HG02610 (cell line): ENCODE results near the gene AFF3.
"Not testable (repeated sequence)": the region's sequence is repeated elsewhere in the genome, so short reads cannot be mapped to it uniquely, and the experiment has no call there.

Experiments used
- ATAC-seq: cut with Tn5 transposase; IDR thresholded peaks from one replicate; pipeline ENCODE4 v1.9.1; 2021; ENCODE audit warnings: mild to moderate bottlenecking, moderate library complexity; ENCODE audit not compliant: unreplicated experiment

Gene AFF3

DNA sequence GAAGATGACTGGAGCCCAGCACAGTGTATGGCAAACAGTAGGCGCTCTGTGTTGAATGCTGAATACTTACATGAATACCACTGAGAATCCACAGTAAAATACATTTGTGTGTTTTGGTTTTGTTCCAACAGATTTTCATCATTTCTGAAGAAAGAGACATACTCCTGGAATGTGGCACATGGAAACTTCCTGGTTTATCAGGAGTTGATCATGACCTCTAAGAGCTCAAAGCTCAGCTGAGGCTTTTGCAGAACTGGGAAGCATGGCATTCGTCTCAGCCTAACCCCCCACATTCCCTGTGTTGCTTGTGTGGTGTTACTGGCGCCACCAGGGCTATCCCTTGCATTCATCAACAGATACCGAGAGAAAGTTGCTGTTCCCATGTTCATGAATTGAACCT is 335.6 kb downstream of the AFF3 start:
- ATAC-seq = no peak

DNA sequence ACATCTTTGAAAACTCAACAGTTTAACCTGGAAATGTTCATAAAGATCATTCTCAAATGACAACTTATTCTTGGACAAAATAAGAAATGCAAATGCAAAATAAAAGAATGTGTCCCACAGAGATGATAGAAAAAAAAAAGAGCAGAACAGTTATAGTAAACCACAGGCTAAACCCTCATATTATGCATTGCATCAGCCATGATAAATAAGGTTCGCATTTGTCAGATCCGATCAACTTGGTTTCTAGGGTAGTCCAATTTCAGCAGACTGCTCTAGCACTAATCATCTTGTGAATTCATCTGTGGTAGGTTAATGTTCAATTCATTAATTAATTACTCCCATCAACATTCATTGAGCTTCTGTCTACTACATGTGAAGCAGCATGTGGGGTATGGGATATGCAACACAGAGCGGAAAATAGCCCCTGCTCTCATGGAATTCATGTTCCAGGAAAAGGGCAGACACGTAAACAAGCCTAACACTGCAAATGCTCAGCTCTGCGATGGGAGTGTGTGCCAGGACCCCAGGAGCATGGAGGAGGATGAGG is 336.4 kb downstream of the AFF3 start:
- ATAC-seq = no peak

DNA sequence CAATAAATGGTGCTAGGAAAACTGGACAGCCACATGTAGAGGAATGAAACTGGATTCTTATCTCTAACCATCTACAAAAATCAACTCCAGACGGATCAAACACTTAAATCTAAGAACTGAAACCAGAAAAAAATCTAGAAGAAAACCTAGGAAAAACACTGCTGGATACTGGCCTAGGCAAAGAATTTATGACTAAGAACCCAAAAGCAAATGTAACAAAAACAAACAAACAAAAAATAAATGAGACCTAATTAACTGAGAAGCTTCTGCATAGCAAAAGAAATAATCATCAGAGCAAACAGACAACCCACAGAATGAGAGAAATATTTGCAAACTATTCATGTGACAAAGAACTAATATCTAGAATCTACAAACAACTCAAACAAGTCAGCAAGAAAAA is 338.5 kb downstream of the AFF3 start:
- no peak for ATAC-seq

DNA sequence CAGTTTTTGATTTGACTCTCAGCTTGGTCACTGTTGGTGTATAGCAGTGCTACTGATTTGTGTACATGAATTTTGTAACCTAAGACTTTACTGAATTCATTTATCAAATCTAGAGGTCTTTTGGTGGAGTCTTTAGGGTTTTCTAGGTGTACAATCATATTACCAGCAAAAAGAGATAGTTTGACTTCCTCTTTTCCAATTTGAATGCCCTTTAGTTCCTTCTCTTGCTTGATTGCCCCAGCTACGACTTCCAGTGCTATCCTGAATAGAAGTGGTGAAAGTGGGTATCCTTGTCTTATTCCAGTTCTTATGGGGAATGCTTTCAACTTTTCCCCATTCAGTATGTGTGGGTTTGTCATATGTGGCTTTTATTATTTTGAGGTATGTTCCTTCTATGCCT is 339.7 kb downstream of the AFF3 start:
- no peak for ATAC-seq

DNA sequence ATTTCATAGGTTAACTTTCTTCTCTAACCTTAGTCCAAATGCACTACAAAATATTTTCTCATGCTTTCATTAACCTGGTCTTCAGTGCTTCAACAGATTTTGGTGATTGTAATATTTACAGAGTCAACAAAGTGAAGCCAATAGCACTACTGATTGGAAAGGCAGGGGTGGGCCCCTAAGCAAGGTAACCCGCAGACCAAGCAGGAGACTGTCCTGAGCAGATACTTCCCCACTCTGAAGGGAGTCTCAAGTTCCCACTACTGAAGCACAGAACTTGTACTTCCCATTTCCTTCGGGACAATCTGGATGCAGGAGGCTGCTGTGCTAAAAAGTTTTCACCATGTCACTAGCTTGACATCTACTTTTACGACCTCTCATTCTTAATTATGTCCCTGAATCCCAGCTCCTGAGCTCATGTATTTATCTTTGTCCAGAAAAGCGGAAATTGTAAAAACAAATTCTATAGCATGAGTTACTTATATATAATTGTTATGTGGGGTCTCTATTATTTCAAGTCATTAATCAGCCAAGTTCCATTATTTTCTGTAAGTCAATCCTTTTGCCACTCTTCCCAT is 341.0 kb downstream of the AFF3 start:
- ATAC-seq = no peak

DNA sequence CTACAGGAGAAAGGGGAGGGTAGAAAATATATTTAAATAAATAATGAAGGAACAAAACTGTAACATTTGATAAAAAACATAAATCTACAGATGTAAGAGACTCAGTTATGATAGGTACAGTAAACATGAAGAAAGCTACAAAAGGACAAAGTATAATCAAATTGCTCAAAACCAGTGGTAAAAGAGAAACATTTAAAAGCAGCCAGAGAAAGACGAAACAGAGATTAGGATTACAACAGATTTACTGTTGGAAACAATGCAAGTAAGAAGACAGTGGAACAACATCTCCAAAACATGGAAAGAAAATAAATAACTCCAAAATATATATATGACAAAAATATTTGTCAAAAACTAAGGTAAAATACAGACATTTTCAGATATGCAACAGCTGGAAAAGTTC is 344.9 kb downstream of the AFF3 start:
- no peak for ATAC-seq

DNA sequence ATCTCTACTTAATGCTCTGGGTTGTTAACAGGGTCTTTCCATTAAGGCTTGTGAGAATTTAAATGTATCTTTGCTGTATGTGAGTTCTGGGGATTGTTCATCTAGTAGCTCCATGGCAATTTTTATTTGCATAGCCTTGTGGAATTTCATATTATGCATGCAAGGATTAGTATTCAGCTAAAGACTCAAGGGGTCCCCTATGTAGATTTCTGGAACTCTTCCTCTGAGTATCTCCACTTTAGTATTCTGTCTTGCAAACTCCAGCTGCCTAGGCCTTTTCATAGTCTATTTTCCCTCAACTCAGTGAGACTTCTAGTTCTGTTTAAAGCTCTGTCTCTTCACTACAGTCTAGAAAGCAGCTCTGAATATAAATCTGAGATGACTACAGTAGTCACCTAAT is 348.0 kb downstream of the AFF3 start:
- no peak for ATAC-seq

DNA sequence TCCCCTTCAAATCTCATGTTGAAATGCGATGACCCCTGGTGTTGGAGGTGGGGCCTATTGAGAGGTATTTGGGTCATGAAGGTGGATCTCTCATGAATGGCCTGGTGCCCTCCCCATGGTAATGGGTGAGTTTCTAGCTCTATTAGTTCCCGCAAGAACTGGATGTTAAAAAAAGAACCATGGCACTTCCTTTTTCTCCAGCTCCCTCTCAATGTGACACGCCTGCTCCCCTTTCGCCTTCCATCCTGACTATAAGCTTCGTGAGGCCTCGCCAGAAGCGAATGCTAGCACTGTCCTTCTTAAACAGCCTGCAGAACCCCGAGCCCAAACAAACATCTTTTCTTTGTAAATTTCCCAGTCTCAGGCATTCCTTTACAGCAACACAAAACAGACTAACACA is 349.4 kb downstream of the AFF3 start:
- no peak for ATAC-seq

DNA sequence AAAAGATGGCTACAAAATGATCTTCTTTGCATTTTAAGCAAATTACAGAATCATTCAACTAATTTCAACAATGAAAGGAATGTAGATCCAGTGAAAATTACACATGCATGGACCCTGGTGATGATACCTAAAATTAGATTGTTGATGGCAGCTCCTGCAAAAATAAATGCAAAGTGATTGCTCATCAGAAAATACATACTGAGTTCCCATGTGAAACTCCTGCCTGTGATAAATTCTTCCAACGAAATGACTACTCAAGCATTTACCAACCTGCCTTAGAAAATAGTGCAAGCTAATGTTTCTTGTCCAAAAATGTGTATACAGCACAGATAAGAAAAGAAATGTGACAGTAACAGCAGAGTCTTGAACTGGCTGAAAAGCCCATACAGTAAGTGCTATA is 352.5 kb downstream of the AFF3 start:
- ATAC-seq = no peak

DNA sequence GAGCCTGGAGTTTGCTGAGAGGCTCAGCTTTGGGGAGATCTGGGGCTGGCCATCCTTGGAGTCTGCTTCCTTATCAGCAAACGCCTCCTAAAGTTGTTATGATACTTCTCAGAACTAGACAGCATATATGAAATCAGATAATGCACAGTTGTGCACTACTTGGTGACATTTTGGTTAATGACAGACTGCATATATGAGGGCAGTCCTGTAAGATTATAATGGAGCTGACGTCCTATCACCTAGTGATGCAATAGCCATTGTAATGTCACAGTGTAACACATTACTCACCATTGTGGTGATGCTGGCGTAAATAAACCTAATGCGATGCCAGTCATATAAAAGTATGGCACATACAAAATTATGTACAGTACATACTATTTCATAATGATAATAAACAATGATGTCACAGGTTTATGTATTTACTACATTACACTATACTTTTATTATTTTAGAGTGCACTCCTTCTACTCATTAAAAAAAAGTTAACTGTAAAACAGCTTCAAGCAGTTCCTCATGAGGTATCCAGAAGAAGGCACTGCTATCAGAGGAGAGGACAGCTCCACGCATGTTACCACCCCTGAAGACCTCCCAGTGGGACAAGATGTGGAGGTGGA is 354.5 kb downstream of the AFF3 start:
- no peak for ATAC-seq

DNA sequence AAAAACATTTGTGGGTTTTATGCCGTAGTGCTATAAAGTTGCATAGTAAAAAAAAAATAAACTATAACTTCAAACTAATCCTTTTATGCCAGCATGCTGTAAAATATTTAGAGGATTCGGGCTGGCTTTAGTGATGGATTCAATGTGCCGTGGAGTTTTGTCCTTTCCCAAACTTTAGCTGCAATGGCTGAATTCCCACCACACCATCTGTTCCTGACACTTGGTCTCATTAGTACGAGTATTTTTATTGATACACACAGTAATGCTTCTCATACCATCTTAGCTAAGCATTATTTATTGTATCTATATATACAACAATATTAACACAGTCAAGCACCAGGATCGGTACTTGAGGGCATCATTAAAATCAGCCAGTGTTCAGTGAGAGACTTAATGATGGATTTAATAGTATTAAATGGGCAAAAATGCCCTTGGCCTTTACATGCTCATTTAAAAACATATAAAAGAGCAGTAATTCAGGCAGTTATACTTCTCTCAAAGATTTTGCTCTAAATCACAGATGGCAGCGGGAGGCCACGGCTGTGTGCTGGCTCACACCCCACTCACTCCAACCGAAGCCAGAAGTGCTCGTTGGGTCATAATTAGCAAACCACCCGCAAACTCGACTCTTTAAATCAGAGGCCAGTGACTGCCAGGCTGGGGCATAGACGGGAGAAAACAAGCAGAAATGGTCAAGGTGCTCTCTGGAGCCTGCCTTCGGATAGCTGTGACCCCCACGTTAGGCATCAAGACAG is 355.6 kb downstream of the AFF3 start:
- no peak for ATAC-seq

DNA sequence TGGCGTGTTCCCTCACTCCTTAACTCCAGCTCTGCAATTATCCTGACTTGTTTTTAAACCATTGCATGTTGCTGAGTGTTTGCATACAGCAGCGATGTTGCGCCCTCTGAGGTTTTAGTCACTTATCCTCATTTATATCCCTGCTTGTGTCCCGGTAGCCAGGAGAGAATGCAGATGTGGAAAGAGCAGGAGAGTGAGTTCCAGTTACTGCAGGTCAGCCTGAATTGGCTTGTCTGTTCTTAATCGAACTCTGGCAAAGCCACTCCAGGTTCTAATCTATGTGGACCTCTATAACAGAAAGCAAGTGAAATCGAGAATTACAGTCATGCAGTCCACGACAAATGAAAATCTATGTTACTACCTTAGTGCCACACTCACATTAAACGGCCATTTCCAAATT is 357.4 kb downstream of the AFF3 start:
- ATAC-seq = no peak

DNA sequence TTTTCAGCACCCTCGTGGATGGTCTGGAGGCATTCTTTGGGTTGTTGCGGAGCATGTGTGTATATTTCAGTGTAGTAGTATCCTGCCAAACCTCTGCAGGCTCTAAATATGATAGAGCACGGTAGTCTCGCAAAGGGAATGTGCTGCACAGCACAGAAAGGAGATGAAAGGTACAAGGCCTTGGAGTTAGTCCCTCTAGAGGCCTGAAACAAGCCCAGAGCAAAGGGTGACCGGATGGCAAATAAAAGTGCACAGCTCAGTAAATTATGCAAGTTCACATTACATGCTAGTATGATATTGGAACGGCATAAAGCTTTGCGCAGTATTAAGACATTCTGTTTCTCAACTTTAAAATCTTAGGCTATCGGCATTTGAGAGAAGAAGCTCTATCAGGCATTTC is 358.1 kb downstream of the AFF3 start:
- no peak for ATAC-seq

DNA sequence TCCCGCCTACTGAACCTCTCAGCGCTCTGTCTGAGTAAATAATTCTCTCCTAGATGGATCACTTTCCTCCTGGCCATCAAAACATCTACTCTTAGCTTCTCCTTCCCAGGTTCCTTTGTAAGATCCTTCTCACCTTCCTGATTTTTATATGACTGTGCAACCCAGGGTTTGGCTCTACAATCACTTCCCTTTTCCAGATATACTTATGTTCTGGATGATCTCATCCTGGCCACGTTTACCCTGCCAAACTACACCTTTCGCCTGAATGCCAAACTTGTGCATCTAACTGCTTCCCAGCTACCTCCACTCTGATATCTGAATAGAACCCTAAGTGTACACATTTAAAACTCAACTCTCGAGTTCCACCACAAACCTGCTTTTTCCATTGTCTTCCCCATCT is 362.1 kb downstream of the AFF3 start:
- no peak for ATAC-seq

DNA sequence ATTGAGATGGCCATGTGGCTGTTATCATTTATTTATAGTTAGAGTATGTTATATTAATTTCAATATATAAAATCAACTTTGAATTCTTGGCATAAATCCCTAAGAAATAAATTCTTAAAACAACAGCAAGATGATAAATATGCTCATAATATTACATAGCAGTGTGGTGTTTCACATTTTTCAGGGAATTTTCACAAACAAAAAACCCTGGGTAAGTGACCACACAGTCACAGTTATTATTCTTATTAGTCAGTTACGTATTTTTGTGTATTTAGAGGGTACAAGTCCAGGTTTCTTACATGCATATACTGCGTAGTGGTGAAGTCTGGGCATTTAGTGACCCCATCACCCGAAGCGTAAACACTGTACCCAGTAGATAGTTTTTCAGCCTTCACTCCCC is 363.1 kb downstream of the AFF3 start:
- ATAC-seq = no peak

DNA sequence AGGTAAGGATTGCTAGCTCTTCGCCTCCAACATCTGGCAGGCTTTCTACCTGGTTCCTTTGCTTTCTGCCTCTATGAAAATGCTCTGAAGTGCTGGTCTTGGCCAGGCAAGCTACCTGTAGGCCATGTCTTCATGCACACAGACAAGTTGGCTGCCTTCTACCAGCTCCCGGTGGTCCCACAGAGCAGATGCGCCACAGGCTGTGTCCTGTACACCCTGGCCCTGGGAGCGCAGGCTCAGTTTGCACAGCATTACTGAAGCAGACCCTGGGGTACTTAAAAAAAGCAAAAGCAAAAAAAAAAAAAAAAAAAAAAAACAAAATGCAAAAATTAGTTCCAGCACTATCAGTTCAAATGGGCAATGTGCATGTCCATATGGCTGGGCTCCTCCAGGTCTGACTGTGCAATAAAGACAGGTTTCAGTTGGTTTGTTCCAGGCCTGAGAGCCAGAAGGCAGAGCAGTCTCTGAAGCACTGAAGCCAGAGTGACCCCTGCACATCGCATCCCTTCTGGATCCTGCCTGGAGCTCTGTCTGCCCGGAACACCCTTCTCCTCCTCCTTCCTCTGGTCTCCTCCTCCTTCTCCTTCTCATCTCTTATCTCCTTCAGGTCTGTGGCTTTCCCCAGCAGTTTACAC is 364.6 kb downstream of the AFF3 start:
- ATAC-seq = no peak

DNA sequence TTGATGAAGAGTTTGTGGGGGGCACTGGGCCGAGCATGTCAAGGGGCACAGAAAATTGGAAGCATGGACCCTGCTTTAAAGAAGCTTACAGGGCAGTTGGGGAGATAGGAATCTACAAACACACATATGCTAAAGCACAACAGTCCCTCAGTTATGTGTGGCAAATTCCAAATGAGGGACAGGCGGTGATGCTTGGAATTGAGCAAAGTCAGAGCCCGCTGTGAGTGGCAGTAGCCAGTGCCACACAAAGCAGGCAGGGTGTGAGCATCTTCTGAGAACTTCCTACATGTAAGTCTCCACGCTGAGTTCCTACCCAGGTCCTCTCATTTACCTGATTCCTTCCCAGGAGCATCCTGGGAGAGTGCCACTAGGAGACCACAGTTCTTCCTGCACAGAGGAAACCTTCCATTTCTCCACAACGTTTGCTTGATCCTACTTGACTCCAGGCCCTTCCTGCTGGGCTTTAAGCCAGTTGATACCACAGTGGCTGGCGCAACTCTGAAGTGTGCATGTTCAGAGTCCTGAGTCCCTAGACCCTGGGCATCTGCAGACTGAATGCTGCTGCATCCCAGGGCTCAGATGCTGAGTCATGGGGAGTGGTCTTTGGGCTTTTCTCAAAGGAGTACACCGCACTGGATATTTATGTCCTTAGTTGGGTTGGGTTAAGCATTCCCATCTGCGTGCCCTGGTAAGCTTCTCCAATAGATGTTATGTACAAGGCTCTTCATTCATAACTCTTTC is 365.3 kb downstream of the AFF3 start:
- ATAC-seq = no peak

DNA sequence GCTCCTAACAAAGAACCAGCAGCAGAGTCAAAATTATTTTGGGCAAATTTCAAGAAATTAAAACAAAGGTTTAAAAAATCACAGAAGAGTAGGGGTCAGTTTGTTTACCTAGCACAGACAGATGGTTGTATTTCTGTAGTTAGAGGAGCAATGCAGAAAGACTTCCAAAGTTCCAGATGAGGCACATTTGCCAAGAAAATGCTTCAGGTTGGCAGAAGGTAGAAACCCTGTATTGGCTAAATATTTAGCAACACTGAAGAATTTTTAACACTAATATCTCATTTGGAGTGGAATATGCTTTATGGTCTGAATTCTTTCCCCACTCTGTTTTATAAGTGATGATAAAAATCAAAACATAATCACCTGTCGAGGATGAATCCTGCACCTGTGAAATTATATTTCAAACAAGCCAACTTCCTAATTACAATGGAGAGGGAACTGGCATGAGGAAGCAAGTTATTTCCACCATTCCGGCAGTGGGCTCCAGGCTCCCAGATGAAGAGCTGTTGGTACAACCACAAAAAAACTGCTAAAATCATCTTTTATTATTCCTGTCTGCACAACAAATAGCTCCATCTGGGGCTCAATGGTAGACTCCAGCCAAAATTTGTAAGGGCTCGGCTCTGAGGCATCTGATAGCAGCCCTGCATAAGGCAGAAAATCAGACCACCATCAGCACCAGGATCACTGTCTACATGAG is 366.0 kb downstream of the AFF3 start:
- ATAC-seq = no peak

DNA sequence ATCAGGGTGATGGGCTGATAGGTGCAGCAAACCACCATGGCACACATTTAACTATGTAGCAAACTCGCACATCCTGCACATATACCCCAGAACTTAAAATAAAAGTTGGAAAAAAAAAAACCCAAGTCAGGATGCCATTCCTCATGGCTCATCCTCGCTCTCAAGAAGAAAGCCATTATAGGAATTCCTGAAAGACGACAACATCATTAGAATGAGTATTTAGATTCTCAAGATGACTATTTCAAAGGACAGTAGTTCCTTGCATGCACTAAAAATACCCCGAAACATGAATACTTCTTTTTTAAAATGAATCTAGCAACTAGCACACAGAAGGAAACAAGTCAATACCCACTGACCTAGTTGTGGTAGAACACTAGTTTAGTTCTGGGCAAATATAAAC is 366.8 kb downstream of the AFF3 start:
- ATAC-seq = no peak

DNA sequence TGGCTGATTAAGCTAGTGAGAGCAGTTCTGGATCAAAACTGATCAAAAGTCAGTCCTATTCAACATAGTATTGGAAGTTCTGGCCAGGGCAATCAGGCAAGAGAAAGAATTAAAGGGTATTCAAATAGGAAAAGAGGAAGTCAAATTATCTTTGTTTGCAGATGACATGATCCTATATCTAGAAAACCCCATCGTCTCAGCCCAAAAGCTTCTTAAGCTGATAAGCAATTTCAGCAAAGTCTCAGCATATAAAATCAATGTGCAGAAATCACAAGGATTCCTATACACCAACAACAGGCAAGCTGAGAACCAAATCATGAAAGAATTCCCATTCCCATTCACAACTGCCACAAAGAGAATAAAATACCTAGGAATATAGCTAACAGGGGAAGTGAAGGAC is 368.7 kb downstream of the AFF3 start:
- not testable (repeated sequence) for ATAC-seq
